ENCODE results near the gene TGM2. TPM values are rescaled to one million over a fixed set of nuclear protein-coding genes. Genes with fewer than 3 reads are reported as not detected.

The TGM2 gene
- total RNA-seq, 1 donor from 2014 or later: 143 TPM

DNA sequence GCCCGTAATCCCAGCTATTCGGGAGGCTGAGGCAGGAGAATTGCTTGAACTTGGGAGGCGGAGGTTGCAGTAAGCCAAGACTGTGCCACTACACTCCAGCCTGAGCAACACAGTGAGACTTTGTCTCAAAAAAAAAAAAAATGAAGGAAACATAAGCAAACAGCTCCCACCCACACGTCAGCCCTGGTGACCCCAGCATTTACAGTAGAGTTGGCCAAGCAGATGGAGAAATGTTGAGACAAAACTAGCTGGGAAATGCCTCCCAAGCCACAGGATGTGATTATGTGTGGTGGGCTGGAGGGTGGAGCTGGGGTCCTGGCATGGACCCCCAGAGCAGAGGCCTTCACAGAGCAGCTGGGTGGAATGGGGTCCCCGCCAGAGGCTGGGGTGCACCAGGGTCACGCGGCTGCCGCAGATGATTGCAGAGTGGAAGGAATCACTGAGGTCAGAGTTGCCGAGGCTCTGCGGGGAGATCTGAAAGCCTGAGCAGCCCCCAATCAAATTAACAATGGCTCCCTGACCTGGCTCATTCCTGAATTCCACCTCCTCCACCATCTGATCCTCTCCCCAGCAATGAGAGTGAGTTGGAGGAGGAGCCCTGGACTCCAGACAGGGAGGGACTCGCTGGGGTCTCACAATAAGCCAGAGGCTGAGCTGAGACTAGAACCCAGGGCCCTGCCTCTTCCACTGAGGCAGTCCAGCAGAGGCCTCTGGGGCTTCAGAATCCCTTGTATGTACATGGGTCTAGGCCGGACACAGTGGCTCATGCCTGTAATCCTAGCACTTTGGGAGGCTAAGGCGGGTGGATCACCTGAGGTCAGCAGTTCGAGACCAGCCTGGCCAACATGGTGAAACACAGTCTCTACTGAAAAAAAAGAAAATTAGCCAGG is 34.7 kb upstream of the TGM2 start:
- no peak for DNase-seq (ENCODE audit: low spot score)

DNA sequence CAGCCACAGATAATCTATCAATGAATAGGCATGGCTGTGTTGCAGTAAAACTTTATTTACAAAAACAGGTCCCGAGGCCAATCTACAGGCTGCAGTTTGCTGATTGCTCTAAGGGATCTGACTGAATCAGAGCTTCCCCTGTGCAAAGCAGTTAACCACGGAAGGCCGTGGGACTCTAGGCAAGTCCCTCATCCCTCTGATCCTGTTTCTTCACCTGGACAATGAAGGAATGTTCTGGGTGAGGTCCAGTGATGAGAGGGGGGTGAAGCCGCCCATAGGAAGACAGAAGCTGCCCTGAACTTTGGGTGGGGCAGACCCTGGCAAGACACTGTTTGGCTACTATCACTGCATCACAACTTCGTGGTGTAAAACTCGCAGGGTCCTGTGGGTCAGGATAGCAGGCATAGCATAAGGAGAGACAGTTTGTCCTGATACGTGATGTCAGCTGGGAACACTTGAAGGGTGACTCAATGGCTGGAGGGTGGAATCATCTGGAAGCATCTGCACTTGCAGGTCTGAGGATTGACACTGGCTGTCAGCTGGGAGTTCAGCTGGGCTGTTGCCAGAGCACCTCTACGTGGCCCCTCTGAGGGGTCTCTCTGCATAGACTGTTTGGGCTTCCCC is 33.3 kb upstream of the TGM2 start:
- DNase-seq (ENCODE audit: low spot score): no peak

DNA sequence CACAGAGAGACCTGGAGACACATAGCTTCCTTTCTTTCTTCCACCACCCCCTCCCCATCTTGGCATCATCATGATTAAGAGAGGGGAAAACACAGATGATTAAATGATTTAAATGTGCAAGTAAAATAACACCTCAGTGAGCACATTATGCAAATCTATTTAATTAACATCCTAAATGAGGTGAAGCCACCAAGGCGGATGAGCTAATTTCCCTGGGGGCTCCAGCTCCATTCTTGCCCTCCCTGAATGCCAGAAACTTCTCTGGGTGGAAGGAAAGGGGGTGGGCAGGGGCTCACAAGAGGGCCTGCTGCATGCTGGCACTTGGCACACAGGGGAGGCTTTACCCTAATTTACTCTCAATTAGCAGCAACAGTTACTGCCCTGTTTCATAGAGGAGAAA is 32.5 kb upstream of the TGM2 start:
- no peak for DNase-seq (ENCODE audit: low spot score)

DNA sequence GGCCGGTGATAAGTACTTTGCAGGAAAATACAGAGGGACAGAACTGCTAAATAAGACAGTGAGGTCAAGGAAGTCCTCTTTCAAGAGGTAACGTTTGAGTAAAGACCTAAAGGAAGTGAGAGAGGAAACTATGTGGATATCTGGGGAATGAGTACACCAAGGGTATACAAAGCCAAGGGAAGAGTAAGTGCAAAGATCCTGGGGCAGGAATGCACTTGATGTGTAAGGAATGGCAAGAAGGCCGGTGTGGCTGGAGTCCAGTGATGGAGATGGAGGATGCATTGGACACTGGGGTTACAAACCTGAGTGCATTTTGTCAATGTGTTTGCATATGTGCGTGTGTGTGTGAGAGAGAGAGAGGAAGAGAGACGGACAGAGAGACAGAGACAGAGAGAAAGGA is 32.1 kb upstream of the TGM2 start:
- DNase-seq (ENCODE audit: low spot score): no peak

DNA sequence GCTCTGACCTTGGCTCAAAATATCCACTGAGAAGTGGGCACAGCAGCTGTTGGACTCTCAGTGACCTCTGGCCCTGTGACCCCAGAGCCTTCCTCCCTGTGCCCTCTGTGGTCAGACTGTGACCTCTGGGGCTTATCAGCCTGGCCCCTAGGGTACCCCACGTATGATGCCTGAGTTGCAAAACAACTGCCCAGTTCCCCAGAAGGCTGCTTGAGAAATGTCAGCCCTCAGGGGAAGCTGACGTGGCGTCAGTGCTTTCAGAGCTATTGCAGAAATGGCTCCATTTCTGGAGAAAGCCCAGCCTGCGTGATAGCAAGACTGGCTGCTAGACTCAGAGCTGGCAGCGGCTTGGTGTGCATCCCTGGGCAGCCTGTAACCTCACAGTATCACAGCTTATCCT is 31.5 kb upstream of the TGM2 start:
- DNase-seq (ENCODE audit: low spot score): no peak

DNA sequence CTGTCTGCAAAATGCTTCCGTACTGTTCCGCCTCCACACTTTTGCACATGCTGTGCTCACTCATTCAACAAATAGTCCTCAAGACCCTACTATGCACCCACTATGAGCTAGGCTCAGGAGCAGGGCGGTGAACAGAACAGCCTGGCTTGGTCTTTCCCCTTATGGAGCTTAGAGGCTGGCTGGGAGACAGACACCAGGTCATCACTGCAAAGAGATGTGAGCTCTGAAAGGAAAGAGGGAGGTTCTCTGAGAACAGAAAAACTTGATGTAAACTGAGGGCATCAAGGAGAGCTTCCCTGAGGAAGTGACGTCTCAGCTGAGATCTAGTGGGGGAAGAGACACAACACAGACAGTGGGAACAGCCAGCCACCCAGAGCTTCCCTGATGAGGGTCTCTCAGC is 31.0 kb upstream of the TGM2 start:
- DNase-seq (ENCODE audit: low spot score): no peak

DNA sequence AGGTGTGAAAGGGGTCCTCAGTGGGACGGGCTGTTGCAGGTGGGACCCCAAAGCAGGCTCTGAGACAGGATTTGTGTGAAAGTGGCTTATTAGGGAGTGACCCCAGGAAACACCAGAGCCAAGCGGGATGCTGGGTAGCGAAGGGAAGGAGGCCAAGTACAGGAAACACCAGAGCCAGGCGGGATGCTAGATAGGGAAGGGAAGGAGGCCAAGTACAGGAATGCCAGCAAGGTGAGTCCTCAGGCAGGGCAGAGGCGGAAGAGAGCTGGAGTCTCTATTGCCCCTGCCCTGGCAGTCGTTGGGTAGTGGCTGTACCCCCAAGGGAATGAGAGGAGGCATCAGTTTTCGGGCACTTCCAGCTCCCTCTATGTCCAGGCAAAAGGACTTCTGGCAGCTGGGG is 30.5 kb upstream of the TGM2 start:
- DNase-seq (ENCODE audit: low spot score): no peak

DNA sequence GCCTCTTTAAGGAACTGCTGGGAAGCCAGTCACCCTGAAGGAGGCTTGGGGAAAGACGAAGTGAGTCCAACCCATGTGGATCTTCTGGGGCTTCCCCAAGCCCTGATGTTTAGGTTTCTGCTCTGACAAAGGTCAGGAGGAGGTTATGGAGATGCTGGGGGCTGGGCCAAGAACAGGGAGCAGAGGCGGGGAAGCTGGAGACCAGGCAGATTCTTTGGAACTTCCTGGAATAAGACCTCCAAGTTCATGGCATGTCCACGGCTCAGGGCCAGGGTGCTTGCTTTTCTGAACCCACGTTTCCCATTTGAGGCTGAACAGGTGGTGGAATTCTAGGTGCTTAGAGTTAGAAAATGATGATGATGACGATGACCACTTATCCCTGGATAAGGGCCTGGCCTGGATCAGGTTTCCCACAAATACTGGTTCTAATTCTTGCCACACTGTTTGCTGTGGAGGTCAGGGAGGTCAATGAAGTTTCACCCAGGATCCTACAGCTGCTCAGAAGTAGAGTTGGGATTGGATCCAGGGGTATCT is 30.0 kb upstream of the TGM2 start:
- DNase-seq (ENCODE audit: low spot score): no peak

DNA sequence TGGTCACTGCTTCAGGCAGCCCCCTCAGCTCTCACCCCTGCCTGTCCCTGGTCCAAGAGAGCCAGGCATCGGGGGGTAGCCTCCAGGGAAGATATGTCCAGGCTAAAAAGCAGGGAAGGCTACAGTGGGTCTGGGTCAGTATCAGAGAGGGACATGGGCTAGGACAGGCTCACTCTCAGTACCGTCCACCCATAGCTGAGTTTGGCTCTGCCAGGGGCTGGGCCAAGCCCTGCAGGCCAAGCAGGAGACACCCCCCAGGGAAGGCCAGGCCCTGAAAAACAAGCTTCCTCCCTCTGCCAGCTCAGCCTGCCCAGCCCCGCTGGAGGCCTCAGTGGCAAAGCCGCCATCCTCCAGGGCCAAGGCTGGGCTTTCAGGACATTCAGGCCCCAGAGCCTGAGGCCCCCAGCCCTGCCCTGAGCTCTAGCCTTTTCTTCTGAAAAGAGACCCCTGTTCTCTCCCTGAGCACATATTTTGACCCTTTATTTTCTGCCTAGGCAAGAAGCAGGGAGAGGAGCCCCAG is 28.6 kb upstream of the TGM2 start:
- no peak for DNase-seq (ENCODE audit: low spot score)

DNA sequence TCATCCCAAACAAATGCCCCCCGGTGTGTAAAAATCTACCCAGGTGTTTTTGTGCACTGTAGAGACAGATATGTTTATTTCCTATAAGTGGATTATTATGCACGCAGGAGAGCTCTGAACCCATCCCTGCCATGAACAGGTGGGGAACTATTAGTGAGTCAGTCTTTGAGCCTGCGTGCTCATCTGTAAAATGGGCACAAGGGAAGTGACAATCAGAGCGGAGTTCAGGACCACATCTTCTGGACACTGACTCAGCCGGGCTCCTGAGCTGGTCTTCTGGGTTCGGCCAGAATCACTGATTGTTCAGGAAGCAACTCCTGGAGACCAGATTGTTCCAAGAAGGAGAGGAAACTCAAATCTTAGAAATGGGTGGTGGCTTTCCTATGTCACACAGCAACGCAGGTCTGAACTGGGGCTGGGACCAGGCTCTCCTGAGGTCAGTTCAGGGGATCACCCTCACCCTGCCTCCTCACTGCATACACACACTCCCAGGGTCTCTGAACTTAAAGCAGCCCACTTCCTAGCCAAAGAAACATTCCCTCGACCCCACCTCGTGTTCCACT is 27.3 kb upstream of the TGM2 start:
- DNase-seq (ENCODE audit: low spot score): no peak

DNA sequence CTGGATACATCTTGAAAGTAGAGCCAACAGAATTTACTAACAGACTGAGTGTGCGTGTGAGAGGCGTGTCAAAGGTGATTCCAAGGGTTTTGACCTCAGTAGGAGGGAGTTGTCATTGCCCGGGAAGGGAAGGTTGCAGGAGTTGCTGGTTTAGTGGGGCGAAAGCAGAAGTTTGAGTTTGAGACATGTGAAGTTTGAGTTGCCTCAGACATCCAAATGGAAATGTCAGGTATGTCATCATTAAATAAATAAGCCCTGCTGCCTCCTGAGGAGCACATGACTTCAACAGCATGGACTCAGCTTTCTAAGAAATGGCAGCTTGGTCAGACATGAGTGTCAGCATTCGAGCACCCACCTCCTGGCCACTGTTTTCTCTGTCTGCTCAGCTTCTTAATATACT is 26.6 kb upstream of the TGM2 start:
- DNase-seq (ENCODE audit: low spot score): no peak

DNA sequence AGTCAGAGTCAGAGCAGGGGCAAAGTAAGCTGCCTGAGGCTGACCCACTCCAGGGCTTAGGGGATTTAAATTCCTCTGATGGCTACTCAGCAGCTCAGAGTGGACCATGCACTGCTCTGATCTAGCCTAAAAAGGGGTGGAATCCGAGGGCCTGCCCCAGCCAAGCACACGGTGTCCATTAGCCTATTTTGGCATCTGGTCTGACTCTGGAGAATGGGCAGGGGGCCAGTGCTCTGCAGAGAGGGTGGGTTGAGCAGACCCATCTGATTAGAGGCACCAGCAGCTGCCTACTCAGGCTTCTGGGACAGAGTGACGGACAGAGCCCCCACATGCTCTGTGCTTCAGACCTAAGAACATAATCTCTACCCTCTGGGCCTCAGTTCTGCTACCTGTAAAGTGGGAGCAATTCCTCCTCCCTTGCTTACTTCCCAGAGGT is 25.9 kb upstream of the TGM2 start:
- DNase-seq (ENCODE audit: low spot score): no peak

DNA sequence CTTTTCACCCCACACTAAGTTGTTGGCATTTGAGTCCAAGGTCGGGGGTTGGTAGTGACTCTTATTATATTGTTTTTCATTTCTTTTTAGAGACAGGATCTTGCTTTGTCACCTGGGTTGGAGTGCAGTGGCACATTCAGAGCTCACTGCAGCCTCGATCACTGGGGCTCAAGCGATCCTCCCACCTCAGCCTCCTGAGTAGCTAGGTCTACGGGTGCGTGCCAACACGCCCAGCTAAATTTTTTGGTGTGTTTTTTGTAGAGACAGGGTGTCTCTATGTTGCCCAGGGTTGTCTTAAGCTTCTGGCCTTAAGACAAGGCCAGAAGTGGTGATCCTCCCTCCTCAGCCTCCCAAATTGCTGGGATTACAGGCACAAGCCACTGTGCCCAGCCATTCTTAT is 25.1 kb upstream of the TGM2 start:
- no peak for DNase-seq (ENCODE audit: low spot score)

DNA sequence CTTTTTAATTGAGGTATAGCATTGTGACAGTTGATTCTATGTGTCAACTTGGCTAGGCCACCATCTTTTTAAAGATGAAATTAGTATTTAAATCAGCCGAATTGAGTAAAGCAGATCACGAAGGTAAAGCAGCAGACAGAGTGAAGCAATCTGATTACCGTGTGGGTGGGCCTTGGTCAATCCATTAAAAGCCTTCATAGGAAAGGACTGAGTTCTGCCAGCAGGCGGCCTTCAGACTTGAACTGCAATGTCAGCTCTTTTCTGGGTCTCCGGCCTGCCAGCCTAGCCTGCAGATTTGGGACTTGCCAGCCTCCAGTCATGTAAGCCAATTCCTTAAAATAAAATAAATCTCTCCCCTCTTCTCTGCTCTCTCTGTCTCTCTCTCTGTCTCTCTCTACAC is 22.4 kb upstream of the TGM2 start:
- DNase-seq (ENCODE audit: low spot score): no peak

DNA sequence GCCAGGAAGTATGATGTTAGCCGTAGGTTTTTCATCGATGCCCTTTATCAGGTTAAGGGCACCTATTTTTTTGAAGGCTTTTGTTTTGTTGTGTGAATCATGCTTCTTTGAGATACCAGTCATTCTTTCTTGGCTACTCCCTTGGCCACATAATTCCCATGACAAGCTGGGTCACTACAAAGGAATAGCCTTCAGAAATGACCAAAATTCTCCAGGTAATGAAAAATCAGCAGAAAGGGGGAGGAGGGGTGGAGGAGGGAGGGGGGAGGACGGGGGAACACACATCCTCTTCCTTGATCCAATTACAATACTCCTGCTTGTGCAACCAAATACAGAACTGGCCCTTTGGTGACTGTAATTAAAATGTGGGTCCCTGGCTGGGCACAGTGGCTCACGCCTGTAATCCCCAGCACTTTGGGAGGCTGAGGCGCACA is 21.7 kb upstream of the TGM2 start:
- no peak for DNase-seq (ENCODE audit: low spot score)

DNA sequence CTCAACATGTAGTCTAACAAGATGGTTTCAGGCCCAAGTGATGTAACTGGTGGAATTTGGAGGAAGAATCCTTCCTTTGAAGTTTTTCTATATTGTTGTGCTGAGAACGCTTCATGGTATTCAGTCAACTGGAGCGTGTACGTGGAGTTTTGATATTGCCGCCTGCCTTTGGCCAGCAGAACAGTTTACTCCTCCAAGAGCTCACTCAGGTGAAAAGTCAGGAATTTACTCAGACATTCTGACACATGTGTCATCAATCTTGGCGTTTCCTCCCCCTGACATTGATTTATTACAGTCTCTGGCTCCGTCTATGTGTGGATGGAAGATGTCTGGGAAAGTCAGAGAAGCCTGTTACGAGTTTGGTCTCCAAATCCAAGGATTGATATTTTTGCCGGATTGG is 19.0 kb upstream of the TGM2 start:
- DNase-seq (ENCODE audit: low spot score): no peak

DNA sequence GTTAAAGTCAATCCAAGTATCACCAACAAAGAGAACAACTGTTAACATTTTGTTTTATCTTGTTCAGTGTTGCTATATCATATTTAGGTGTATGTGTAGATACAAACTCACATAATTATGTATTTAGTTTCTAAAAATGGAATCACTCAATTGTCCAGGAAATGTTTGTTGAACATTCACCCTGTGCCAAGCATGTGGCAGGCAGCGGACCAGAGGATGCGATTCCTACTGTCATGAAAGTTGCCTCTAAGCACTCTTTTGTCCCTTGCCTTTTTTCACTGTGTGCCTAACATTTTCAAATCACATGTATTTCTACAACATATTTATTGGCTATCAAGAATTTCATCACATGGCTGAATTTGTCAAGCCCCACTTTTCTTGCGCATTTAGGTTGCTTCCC is 16.9 kb upstream of the TGM2 start:
- DNase-seq (ENCODE audit: low spot score): no peak

DNA sequence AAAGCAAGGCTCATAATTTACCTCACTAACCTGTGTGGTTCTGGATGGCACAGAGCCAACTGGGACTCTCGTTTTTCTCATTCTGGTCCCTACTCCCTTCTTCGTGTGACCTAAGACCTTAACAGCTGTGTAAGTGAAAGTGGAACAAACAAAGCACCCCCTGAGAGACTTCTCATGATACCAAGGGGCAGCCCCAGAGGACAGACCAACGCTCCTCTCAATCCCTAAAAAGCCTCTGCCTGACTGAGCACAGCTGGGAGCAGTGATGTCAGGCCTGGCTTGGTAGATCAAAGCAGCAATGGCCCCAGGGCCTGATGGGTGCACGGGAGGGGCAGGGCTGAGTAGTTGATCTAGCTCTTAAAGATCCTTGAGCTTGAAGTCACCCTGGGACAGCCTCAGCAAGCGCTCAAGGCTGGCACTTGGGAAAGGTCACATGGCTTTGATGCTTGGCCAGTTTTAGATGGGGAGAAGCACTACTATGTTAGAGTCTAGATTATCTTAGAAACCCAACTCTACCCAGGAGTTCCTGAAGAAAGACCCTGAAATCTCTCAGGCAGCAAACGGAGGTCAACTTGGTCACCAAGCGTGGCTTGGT is 16.2 kb upstream of the TGM2 start:
- DNase-seq (ENCODE audit: low spot score): no peak

DNA sequence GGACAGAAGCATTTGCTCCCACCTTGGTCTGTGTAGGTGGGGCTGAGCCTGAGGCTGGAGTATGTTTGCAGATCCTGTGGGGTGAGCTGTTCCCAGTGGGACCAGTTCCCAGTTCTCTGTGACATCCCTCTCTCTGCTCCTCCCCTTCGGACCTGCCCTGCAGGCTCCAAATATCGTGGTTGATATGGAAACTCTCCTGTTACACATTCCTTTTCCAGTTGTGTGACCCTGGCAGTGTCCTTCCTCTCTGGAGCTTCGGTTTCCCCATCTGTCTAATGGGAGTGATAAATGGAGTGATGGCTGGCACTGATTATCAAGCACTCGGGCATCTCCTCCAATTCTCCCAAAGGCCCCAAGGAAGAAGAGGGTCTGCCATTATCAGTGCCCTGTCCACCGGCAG is 15.7 kb upstream of the TGM2 start:
- DNase-seq (ENCODE audit: low spot score): no peak

DNA sequence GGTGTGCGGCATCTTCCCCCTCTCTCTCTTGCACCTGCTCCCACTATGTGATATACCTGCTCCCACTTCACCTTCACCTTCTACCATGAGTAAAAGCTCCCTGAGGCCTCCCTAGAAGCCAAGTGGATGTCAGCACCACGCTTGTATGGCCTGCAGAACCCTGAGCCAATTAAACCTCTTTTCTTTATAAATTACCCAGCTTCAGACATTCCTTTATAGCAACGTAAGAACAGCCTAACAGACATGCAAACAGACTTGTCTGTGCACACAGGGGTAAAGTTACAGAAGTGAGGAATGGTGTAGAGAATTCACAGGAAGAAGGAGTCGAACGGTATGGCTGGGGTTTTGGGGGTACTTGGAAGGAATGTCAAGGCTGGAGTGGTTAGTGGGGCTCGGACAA is 14.8 kb upstream of the TGM2 start:
- no peak for DNase-seq (ENCODE audit: low spot score)

DNA sequence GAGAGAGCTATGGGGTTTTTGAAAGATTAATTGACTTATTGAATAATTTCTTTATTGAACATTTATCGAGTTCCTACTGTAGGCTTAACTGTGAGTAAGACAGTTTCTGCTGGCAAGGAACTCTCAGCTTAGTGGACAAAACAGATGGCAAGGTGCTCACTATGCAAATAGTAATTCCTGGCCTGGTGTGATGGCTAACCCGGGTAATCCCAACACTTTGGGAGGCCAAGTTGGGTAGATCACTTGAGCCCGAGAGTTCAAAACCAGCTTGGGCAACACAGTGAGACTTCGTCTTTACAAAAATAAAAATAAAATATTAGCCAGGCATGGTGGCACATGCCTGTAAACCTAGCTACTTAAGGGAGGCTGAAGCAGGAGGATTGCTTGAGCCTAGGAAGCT is 13.5 kb upstream of the TGM2 start:
- no peak for DNase-seq (ENCODE audit: low spot score)

DNA sequence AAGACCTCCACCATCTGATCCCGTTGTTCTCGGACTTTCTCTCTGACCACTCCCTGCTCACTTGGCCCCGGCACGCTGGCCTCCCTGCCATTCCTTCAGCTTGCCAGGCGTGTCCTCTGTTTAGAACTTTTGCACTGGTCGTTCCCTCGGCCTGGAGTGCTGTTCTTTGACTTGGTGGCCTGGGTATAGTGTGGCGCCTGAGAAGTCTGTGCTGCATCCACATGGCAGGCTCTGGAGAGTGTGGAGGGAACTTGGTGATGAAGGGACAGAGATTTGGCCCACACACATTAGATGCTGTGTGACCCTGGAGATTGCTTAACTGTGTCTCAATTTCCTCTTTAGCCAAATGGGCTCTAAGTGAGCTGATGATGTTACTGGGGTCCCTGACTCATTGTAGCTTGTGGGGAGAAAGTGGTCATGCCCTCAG is 13.0 kb upstream of the TGM2 start:
- no peak for DNase-seq (ENCODE audit: low spot score)
